ENCODE measurements around the gene BRF1.

The BRF1 gene

DNA sequence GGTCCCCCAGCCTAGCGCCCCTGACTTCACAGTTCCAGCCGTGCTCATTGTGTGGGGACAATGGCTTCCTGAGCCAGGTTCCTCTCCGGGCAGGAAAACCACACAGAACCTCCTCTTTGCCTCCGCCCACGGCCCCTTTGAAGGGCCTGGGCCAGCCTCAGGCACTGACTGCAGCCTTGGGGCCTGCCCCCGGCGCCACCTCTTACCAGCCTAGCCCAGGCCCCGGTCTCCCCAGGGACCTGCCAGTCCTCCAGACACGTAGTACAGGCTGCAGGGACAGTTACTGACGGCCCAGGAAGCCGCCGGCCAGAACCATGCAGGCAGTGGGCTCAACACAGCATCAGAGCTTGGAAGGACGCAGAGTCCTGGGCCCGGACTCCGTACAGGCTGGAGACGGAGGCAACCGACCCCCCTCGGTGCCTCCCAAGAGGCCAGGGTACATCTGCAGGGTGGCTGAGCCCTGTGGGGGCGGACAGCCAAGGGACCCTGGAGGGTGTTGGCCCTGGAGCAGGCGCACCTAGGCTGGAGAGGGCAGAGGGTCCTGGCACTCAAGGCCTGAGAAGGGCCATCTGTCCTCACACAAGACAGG is 98.8 kb downstream of the BRF1 start:
- no peaks in the 10 kb centered on the region for H3K9me3 ChIP-seq
- H3K36me3 ChIP-seq (replicated peaks): no peaks in the 10 kb centered on the region
- no peak for DNase-seq (ENCODE audit: low spot score in 2 of 2)
- no peak overlapping the region for H3K4me3 ChIP-seq
- in situ Hi-C loops (cut with MboI; ENCODE audit: low sequenced_read_pairs): no loop called here
- no peaks in the 10 kb centered on the region for H3K4me1 ChIP-seq
- H3K27me3 ChIP-seq (ENCODE audit: low read depth): no peaks in the 10 kb centered on the region

- H3K9me3 ChIP-seq: no peaks in the 10 kb centered on the region
- H3K27me3 ChIP-seq (ENCODE audit: low read depth): no peaks in the 10 kb centered on the region
- no peaks in the 10 kb centered on the region for H3K36me3 ChIP-seq (replicated peaks)
- DNase-seq (ENCODE audit: low spot score in 2 of 2): no peak
- H3K4me3 ChIP-seq: no peak overlapping the region
- in situ Hi-C loops (cut with MboI; ENCODE audit: low sequenced_read_pairs): no loop called here
- no peaks in the 10 kb centered on the region for H3K4me1 ChIP-seq
These were observed 99.5 kb downstream of the BRF1 start for GRCh38 chr14:105201156-105201924.

GRCh38 chr14:105200641-105201040 is 100.2 kb downstream of the BRF1 start:
- Histone ChIP-seq H3K27me3 (ENCODE audit: low read depth) (0 out of 2 replicates have a peak, but pooled peaks cover 2% of the 10 kb centered on the region), H3K4me1 (no peaks in the 10 kb centered on the region), H3K4me3 (no peak overlapping the region), H3K9me3 (no peaks in the 10 kb centered on the region), H3K36me3 (replicated peaks) (no peaks in the 10 kb centered on the region)
- in situ Hi-C loops (cut with MboI; ENCODE audit: low sequenced_read_pairs): no loop called here
- no peak for DNase-seq (ENCODE audit: low spot score in 2 of 2)

GRCh38 chr14:105200074-105200473 is 100.7 kb downstream of the BRF1 start:
- Histone ChIP-seq H3K36me3 (replicated peaks) (no peaks in the 10 kb centered on the region), H3K9me3 (no peaks in the 10 kb centered on the region), H3K4me3 (no peak overlapping the region), H3K27me3 (ENCODE audit: low read depth) (0 out of 2 replicates have a peak, but pooled peaks cover 3% of the 10 kb centered on the region), H3K4me1 (no peaks in the 10 kb centered on the region)
- no peak for DNase-seq (ENCODE audit: low spot score in 2 of 2)
- in situ Hi-C loops (cut with MboI; ENCODE audit: low sequenced_read_pairs): no loop called here

- in situ Hi-C loops (cut with MboI; ENCODE audit: low sequenced_read_pairs): no loop called here
- H3K27me3 ChIP-seq (ENCODE audit: low read depth): peaks cover 6% of the 10 kb centered on the region
- no peak for DNase-seq (ENCODE audit: low spot score in 2 of 2)
These were observed 101.7 kb downstream of the BRF1 start for GRCh38 chr14:105199093-105199492.

DNA sequence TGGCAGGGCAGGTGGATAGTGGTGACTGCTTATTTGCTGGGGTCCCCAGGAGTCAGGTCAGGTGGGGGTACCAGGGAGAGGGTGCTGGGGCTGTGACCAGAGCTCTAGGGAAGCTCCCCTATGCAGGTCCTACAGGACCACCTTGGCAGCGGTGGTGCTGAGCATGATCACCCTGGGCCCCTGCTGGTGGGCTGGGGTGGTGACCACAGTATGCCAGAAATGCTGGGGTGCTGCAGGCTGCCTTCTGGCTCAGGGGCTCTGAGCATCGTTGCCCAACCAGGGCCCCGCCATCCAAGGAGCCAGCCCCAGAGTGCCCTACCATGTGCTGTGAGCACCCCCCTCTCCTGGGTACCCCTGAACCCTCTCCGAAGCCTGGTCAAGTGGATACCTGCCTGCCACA is 102.2 kb downstream of the BRF1 start:
- H3K27me3 ChIP-seq (ENCODE audit: low read depth): peaks cover 9% of the 10 kb centered on the region
- no peaks in the 10 kb centered on the region for H3K9me3 ChIP-seq
- H3K36me3 ChIP-seq (replicated peaks): no peaks in the 10 kb centered on the region
- no peak for DNase-seq (ENCODE audit: low spot score in 2 of 2)
- in situ Hi-C loops (cut with MboI; ENCODE audit: low sequenced_read_pairs): no loop called here
- no peaks in the 10 kb centered on the region for H3K4me1 ChIP-seq
- H3K4me3 ChIP-seq: no peak overlapping the region

More at GRCh38 chr14:105199093-105199492, 101.7 kb downstream of the BRF1 start:
- H3K4me1 ChIP-seq: no peaks in the 10 kb centered on the region
- no peaks in the 10 kb centered on the region for H3K36me3 ChIP-seq (replicated peaks)
- no peaks in the 10 kb centered on the region for H3K9me3 ChIP-seq
- H3K4me3 ChIP-seq: no peak overlapping the region

DNA sequence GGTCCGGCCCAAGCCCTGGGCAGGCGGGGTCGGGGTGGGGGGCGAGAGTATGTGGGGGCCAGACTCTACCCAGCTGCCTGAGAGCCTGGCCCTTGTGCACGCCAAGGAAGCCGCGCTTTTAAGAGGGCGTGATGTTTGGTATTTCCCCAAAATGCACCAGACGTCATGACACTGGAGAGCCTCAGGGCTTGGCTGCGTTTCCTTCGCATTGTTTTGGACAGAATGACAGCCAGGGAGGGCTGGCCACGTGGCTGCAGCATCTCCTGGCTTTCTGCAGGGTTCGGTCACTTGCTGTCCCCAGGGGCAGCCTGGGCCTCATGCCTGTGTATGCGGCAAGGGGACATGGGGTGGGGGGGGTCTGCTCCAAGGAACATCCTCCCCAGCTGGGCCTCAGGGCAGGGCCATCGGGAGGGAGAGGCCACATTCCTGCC is 103.6 kb downstream of the BRF1 start:
- Histone ChIP-seq H3K4me3 (no peak overlapping the region), H3K9me3 (no peaks in the 10 kb centered on the region), H3K27me3 (ENCODE audit: low read depth) (peaks cover 12% of the 10 kb centered on the region), H3K4me1 (no peaks in the 10 kb centered on the region), H3K36me3 (replicated peaks) (no peaks in the 10 kb centered on the region)
- in situ Hi-C loops (cut with MboI; ENCODE audit: low sequenced_read_pairs): no loop called here
- no peak for DNase-seq (ENCODE audit: low spot score in 2 of 2)

GRCh38 chr14:105196265-105196960 is 104.4 kb downstream of the BRF1 start:
- DNase-seq (ENCODE audit: low spot score in 2 of 2): no peak
- in situ Hi-C loops (cut with MboI; ENCODE audit: low sequenced_read_pairs): no loop called here
- Histone ChIP-seq H3K4me3 (no peak overlapping the region), H3K36me3 (replicated peaks) (no peaks in the 10 kb centered on the region), H3K27me3 (ENCODE audit: low read depth) (peaks cover 12% of the 10 kb centered on the region), H3K9me3 (no peaks in the 10 kb centered on the region), H3K4me1 (no peaks in the 10 kb centered on the region)

DNA sequence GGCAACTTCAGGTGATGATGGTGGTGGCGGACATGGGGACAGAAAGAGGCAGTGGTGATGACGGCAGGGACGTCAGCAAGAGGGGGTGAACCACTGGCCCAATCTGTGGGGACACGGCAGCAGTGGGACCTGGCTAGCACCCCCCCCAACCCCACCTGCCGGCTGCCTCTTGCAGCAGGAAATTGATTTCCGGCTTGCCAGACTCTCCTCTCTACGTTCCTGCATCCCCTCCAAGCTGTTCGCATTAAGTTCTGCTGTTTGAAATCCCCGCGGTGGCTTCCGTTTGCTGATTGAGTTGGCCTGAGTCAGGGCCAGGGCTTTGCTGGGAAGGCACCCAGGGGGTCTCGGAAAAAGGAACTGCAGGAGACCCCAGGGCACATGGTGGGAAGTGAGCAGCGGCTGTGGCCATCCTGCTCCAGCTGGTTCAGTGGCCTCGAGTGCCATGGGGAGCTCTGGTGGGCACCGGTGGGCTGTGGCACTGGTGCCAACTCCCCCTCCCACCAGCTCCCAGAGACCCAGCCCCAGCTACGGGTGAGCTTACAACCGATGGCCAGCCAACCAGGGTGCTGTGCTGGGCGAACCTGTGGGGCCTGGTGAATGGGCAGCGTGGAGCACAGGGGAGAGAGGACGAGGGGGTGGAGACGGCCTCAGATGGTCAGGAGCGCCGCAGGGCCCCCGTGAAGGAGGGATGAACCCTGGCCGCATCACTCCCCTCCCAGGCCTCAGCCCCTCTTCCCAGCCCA is 105.1 kb downstream of the BRF1 start:
- Histone ChIP-seq H3K4me1 (no peaks in the 10 kb centered on the region), H3K9me3 (no peaks in the 10 kb centered on the region), H3K27me3 (ENCODE audit: low read depth) (peaks cover 12% of the 10 kb centered on the region), H3K4me3 (no peak overlapping the region), H3K36me3 (replicated peaks) (no peaks in the 10 kb centered on the region)
- DNase-seq (ENCODE audit: low spot score in 2 of 2): no peak
- in situ Hi-C loops (cut with MboI; ENCODE audit: low sequenced_read_pairs): no loop called here

DNA sequence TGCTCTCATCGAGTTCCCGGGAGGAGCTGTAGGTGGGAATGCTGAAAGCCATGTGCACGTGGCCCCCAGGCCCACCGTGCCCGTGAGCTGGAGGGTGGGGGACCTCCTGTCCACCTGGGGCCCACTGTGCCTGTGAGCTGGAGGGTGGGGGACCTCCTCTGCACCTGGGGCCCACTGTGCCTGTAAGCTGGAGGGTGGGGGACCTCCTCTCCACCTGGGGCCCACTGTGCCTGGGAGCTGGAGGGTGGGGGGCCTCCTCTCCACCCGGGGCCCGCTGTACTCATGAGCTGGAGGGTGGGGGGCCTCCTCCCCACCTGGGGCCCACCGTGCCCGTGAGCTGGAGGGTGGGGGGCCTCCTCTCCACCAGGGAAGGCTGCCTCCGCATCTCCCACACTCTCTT is 105.8 kb downstream of the BRF1 start:
- H3K4me3 ChIP-seq: no peak overlapping the region
- H3K4me1 ChIP-seq: no peaks in the 10 kb centered on the region
- in situ Hi-C loops (cut with MboI; ENCODE audit: low sequenced_read_pairs): no loop called here
- no peaks in the 10 kb centered on the region; the same call in 1 of the 2 replicates for H3K9me3 ChIP-seq
- no peaks in the 10 kb centered on the region for H3K36me3 ChIP-seq (replicated peaks)
- H3K27me3 ChIP-seq (ENCODE audit: low read depth): peaks cover 12% of the 10 kb centered on the region
- DNase-seq (ENCODE audit: low spot score in 2 of 2): no peak

DNA sequence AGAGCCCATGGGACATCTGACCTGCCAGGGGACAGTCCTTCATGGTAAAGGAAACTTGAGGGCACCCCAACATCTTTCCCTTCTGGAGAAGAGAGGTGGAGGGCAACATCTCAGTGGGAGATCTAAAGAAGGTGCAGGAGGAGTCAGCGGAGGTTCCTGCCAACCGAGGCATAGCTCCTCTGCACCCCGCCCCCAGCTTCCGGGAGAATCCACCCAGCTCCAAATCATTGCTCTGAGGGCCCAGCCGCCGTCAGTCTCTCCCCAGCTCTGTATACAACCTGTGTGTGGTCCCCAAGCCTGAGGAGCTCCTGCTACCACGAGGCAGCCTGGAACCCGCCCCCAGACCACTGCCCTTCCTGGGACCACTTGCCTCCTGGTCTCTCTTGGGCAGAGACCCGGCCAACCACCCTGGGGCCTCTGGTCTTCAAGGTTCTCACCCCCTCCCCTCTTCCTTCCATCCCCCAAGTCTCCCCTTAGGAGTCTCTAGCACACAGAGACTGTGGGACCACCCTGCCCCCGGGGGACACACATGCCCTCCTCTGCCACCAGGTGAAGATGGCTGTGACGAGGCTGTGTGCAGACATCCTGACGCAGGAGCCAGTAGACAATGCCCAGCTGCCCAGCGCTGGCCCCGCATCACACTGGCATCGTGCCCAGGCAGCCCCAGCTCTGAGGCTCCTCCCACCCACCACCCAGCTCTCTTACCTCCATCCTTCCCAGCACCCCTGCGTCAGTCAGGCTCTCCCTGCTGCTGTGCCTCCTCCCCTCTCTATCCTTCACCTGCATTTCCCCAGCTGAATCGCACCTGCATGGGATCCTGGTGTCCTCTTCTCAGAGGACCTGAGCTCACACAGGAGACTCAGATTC is 106.7 kb downstream of the BRF1 start:
- H3K27me3 ChIP-seq (ENCODE audit: low read depth): peaks cover 12% of the 10 kb centered on the region
- in situ Hi-C loops (cut with MboI; ENCODE audit: low sequenced_read_pairs): no loop called here
- no peak overlapping the region for H3K4me3 ChIP-seq
- H3K36me3 ChIP-seq (replicated peaks): no peaks in the 10 kb centered on the region
- H3K4me1 ChIP-seq: no peaks in the 10 kb centered on the region
- DNase-seq (ENCODE audit: low spot score in 2 of 2): no peak
- H3K9me3 ChIP-seq: no peaks in the 10 kb centered on the region; the same call in 1 of the 2 replicates

- peaks cover 12% of the 10 kb centered on the region for H3K27me3 ChIP-seq (ENCODE audit: low read depth)
- no peak overlapping the region for H3K4me3 ChIP-seq
- no peaks in the 10 kb centered on the region for H3K36me3 ChIP-seq (replicated peaks)
- in situ Hi-C loops (cut with MboI; ENCODE audit: low sequenced_read_pairs): no loop called here
- H3K9me3 ChIP-seq: peaks cover 2% of the 10 kb centered on the region; the same call in 1 of the 2 replicates
- H3K4me1 ChIP-seq: no peaks in the 10 kb centered on the region
- DNase-seq (ENCODE audit: low spot score in 2 of 2): no peak
These were observed 107.7 kb downstream of the BRF1 start for GRCh38 chr14:105192866-105193731.

All from HAP-1 (cell line).